DMS79 (cell line): ENCODE measurements around the gene CRY2.

Experiments used
- DNase-seq: peaks from one replicate; lab custom pipeline; 2025; lab: John Stamatoyannopoulos, UW

Gene CRY2

GRCh38 chr11:45930951-45931570 is 83.8 kb downstream of the CRY2 start:
- DNase-seq: no peak

GRCh38 chr11:45931739-45932138 is 84.5 kb downstream of the CRY2 start:
- DNase-seq: no peak

DNA sequence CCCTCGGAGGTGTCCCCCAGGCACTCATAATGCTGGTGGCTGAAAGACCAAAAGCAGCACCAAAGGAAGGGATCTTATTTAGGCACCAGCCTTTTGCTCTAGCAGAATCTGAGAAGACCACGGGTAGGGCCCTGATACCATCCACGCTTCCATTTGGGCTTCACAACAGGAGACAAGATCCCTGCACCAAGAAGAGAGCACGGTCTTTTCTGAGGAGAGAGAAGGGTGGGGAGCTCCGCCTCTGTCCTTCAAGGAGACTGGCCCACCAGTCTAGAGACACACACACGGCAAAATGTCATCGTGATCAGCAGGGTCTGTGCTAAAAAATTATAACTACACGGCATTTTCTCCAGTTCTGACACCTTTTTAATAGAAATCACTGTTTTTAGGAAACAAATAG is 84.9 kb downstream of the CRY2 start:
- DNase-seq: no peak
